NCI-H69 (cell line): Measurements from ENCODE around the gene SERPINB6.
"Not testable (repeated sequence)": the region's sequence is repeated elsewhere in the genome, so short reads cannot be mapped to it uniquely, and the experiment has no call there.

Experiments
- DNase-seq: peaks from one replicate; lab custom pipeline; 2025; lab: John Stamatoyannopoulos, UW

Gene SERPINB6

GRCh38 chr6:2971420-2972218, at the start of gene SERPINB6:
TSS of gene SERPINB6 (minus strand) at chr6:2971567. CDS start at chr6:2959332, 12,235 bp downstream.
- DNase-seq = peak; percentile 27

- no peak for DNase-seq
Observed at GRCh38 chr6:3019749-3020320, 48.5 kb upstream of the SERPINB6 start.

- no peak for DNase-seq
Observed at GRCh38 chr6:3019065-3019464, 47.7 kb upstream of the SERPINB6 start.

DNA sequence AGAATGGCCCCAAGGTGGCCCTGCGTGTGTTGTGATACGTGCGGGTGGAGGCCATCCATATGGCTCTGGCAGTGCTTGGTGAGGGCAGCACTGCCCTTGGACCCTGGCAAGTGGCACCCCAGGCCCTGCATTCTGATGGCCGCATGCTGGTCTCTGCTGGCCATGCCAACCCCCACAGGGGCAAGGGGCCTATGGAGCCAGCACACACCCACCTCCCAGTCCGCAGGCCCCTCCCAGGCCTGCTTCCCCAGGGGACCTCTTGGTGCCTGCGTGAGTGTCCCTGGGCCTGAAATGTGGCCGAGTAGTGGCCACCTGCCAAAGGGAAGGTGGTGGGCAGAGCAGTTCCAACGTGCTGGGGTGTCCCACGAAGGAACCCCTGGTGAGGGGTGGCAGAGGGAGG, 45.9 kb upstream of the SERPINB6 start:
- no peak for DNase-seq

DNA sequence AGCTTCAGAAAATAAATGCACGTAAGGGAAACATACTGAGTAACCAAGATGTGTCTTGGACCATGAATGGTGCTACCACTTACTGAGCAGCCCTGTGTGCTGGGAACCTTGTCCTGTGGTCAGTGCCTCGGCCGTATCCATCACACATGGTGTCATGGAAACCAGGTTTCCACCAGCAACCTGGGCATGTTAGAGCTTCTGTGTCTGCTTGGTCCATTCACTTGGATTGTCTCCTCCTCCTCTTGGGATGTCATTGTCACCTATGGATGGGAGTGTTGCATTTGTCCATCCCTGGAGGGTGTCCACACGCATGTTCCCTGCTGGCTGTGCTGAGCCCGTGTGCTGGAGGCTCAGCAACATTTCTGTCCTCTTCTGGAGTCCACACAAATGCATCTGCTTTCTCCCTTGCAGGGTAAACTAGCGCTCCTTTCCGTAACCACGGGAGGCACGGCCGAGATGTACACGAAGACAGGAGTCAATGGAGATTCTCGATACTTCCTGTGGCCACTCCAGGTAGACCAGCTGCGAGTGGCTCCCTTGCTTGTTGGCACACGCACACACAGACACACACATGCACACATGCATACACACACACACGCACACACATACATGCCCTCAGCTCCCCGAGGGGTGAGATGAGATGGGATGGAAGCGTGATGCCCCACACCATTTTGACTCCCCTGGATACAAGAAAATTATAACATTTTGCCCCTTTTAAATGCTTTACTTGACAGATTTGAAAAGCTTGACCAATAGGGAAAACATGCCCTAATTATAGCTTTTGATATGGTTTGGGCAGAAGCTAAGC, 45.3 kb upstream of the SERPINB6 start:
- DNase-seq = no peak

- no peak for DNase-seq
Observed at GRCh38 chr6:3015144-3015543, 43.8 kb upstream of the SERPINB6 start.

DNA sequence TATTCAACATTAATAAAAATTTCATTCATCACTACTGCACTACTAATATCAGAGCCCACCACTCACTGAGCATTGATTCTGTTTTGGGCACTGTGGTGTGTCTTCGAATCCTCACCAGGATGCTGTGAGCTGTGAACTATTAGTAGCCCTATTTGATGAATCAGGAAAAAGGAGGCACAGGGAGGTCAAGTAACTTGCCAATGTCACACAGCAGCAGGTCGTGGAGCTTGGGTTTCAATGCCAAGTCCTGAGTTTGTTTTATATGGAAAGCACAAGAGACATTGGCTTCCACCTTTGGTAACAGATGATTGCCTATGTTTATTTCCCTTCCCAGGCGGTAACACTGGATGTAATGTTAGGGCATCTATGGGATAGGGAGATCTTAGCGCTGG, 43.3 kb upstream of the SERPINB6 start:
- DNase-seq = no peak

- DNase-seq = no peak
Observed at GRCh38 chr6:3013901-3014674, 42.7 kb upstream of the SERPINB6 start.

DNA sequence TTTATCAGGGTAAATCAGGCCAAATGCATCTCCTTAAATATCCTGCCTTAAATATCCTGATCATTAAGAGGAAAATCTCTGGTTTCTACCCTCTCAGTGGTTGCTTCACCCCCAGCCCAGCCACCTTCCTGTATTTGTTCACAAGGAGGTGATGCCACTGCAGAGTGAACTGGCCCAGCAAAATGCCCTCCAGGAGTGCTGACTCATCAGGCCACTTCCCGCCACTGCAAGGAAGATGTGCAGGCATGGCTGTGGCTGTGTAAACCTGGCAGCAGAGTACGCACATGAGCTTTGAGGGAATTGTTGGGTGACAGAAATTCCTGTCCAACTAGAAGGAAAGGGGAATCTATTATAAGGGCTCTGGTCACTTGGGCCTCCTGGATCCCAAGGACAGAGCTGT, 42.1 kb upstream of the SERPINB6 start:
- peak; percentile 10 for DNase-seq

GRCh38 chr6:3011592-3011991, 40.2 kb upstream of the SERPINB6 start:
- no peak for DNase-seq

GRCh38 chr6:3011158-3011557, 39.8 kb upstream of the SERPINB6 start:
- no peak for DNase-seq

- DNase-seq = no peak
Observed at GRCh38 chr6:3009930-3010329, 38.6 kb upstream of the SERPINB6 start.

DNA sequence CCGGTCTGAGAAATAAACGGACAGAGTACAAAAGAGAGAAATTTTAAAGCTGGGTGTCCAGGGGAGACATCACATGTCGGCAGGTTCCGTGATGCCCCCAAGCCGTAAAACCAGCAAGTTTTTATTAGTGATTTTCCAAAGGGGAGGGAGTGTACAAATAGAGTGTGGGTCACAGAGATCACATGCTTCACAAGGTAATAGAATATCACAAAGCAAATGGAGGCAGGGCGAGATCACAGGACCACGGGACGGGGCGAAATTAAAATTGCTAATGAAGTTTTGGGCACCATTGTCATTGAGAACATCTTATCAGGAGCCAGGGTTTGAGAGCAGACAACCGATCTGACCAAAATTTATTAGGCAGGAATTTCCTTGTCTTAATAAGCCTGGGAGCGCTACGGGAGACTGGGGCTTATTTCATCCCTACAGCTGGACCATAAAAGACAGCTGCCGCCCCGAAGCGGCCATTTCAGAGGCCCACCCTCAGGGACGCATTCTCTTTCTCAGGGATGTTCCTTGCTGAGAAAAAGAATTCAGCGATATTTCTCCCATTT, 37.4 kb upstream of the SERPINB6 start:
- DNase-seq = not testable (repeated sequence)

DNA sequence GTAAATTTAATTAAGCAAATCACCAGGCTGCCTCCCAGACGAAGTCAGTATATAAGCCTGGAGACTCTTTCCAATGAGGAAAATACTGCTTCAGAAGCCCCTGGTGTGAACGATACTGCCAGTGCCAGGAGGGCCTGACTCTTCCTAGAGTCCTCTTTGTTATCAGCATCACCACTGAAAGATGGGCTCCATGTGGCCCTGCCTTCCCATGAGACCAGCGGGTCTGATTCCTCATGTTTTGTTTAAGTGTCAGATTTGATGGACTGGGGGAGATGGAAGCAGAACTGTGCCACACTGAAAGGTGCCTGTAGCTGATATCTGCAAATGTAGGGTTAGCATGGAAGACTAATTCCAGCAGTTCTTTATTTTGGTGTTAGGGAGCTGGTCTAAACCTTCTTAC, 36.2 kb upstream of the SERPINB6 start:
- no peak for DNase-seq

- DNase-seq = no peak
Observed at GRCh38 chr6:3006476-3006875, 35.1 kb upstream of the SERPINB6 start.

GRCh38 chr6:3005874-3006273, 34.5 kb upstream of the SERPINB6 start:
- DNase-seq = no peak

DNA sequence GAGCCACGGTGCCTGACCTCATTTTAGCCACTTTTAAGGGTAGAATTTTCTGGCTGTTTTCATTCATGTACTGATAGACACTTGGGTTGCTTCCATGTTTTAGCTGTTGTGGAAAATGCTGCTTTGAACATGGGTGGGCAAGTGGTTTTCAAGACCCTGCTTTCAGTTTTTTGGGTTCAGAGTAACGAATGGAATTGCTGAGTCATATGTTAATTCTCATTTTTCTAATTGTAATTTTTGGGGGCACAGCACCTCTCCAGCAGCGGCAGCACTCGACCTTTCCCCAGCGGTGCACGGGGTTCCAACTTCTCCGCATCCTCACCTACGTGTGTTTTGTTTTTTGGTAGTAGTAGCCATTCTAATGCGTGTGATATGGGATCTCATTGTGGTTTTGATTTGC, 33.7 kb upstream of the SERPINB6 start:
- DNase-seq = no peak

GRCh38 chr6:3003226-3003625, 31.9 kb upstream of the SERPINB6 start:
- not testable (repeated sequence) for DNase-seq

GRCh38 chr6:3001773-3002293, 30.5 kb upstream of the SERPINB6 start:
- peak; percentile 46 for DNase-seq

DNA sequence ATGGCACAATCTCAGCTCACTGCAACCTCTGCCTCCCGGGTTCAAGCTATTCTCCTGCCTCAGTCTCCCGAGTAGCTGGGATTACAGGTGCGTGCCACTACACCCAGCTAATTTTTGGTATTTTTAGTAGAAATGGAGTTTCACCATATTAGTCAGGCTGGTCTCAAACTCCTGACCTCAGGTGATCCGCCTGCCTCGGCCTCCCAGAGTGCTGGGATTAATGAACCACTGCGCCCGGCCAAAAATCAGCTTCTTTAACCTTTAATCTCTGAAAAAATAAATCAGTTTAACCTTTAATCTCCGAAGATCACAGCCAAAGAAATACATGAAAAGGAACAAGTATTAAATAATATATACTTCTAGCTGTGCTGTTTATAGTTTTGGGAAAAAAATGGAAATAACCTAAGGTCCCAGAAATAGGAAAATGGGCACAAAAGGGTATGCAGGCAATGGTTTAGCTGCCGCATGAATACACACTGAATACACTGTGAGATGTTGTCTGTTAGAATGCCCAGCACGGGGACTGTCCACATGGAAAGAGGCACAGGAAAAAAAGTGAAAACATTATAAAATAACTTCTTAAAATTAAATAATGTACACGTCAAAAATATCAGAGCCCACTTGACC, 29.9 kb upstream of the SERPINB6 start:
- DNase-seq = no peak
